HepG2 (cell line): ENCODE results near the gene AKT2. TPM values are rescaled to one million over a fixed set of nuclear protein-coding genes. Genes with fewer than 3 reads are reported as not detected.

Experiments
- CERS6 ChIP-seq: sonication (generic); formaldehyde crosslinking; IDR thresholded peaks from 2 replicates; pipeline ENCODE4 v1.5.0; 2020; ENCODE audit warnings: missing genetic modification reagents
- CSRNP2 ChIP-seq: sonication (generic); formaldehyde crosslinking; conservative IDR thresholded peaks from 2 replicates; pipeline ENCODE4 v1.8.0; 2022; ENCODE audit warnings: low read depth, missing genetic modification reagents
- GATAD2A ChIP-seq: IDR thresholded peaks from 2 replicates; pipeline ENCODE4 v1.6.1; 2016
- KMT2B ChIP-seq: IDR thresholded peaks from 2 replicates; pipeline ENCODE4 v1.6.1; 2016; ENCODE audit warnings: missing genetic modification reagents, missing compliant biosample characterization
- NCOA1 ChIP-seq: sonication (generic); formaldehyde crosslinking; IDR thresholded peaks from 2 replicates; pipeline ENCODE4 v1.9.0; 2021; ENCODE audit warnings: missing genetic modification reagents
- PCBP2 ChIP-seq: fragments of 200-400 bp; formaldehyde crosslinking; optimal IDR thresholded peaks from 2 replicates; pipeline ENCODE3; 2018; ENCODE audit warnings: low read length, low read depth; ENCODE audit not compliant: poor library complexity, severe bottlenecking
- PHF20 ChIP-seq: sonication (generic); formaldehyde crosslinking; IDR thresholded peaks from 2 replicates; pipeline ENCODE4 v1.5.0; 2020; ENCODE audit warnings: mild to moderate bottlenecking, missing genetic modification reagents
- RBAK ChIP-seq: sonication (generic); formaldehyde crosslinking; IDR thresholded peaks from 2 replicates; pipeline ENCODE4 v1.5.1; 2020; ENCODE audit warnings: mild to moderate bottlenecking, missing genetic modification reagents
- RNF2 ChIP-seq: fragments of 450-650 bp; conservative IDR thresholded peaks from 2 replicates; pipeline ENCODE4 v1.6.1; 2016; ENCODE audit warnings: low read depth
- RNF219 ChIP-seq: sonication (generic); formaldehyde crosslinking; IDR thresholded peaks from 2 replicates; pipeline ENCODE4 v1.5.0; 2020; ENCODE audit warnings: mild to moderate bottlenecking, missing genetic modification reagents
- SATB2 ChIP-seq: sonication (generic); formaldehyde crosslinking; IDR thresholded peaks from 2 replicates; pipeline ENCODE4 v1.5.0; 2020; ENCODE audit warnings: missing genetic modification reagents
- SIN3B ChIP-seq: fragments of 150-350 bp; IDR thresholded peaks from 2 replicates; pipeline ENCODE4 v1.6.1; 2014; ENCODE audit warnings: low read length
- SMAD1 ChIP-seq: sonication (generic); formaldehyde crosslinking; IDR thresholded peaks from 2 replicates; pipeline ENCODE4 v1.4.0; 2020; ENCODE audit warnings: missing genetic modification reagents, low read depth, mild to moderate bottlenecking, borderline replicate concordance
- SMARCC2 ChIP-seq: fragments of 450-650 bp; IDR thresholded peaks from 2 replicates; pipeline ENCODE4 v1.6.1; 2017; ENCODE audit warnings: antibody characterized with exemption, mild to moderate bottlenecking
- ZFAT ChIP-seq: sonication (generic); formaldehyde crosslinking; conservative IDR thresholded peaks from 2 replicates; pipeline ENCODE4 v1.8.1; 2023; ENCODE audit warnings: missing genetic modification reagents, inconsistent platforms
- ZNF256 ChIP-seq: sonication (generic); formaldehyde crosslinking; conservative IDR thresholded peaks from 2 replicates; pipeline ENCODE4 v1.4.0; 2020; ENCODE audit warnings: missing genetic modification reagents
- ZNF496 ChIP-seq: sonication (generic); formaldehyde crosslinking; IDR thresholded peaks from 2 replicates; pipeline ENCODE4 v1.8.1; 2023; ENCODE audit warnings: mild to moderate bottlenecking, moderate library complexity, missing genetic modification reagents; ENCODE audit not compliant: insufficient replicate concordance
- ZNF512B ChIP-seq: sonication (generic); formaldehyde crosslinking; IDR thresholded peaks from 2 replicates; pipeline ENCODE4 v1.5.1; 2020; ENCODE audit warnings: missing genetic modification reagents, mild to moderate bottlenecking, borderline replicate concordance
- ZNF543 ChIP-seq: sonication (generic); formaldehyde crosslinking; IDR thresholded peaks from 2 replicates; pipeline ENCODE4 v1.4.0; 2020; ENCODE audit warnings: mild to moderate bottlenecking, missing genetic modification reagents
- ZNF775 ChIP-seq: sonication (generic); formaldehyde crosslinking; IDR thresholded peaks from 2 replicates; pipeline ENCODE4 v1.4.0; 2020; ENCODE audit warnings: missing genetic modification reagents, mild to moderate bottlenecking, moderate library complexity, borderline replicate concordance
- ZSCAN5A ChIP-seq: sonication (generic); formaldehyde crosslinking; IDR thresholded peaks from 2 replicates; pipeline ENCODE4 v1.8.0; 2022; ENCODE audit warnings: mild to moderate bottlenecking, missing genetic modification reagents, borderline replicate concordance
- polyA plus RNA-seq, 8 experiments: library from polyadenylated mRNA; depleted of rRNA in 3 of 8; stranded (reverse) in 7 of 8; unstranded in 1 of 8; fragments of >200 nt; fragmentation: Illumina TruSeq in 4 of 8; extraction: Trizol in 4 of 8; gene quantifications; 2 replicates each; pipeline versions ENCODE4 v1.2.1 to v1.2.3, GENCODE V29; 2011 to 2016; ENCODE audit warnings: low read depth in 4 of 8, missing spikeins in 1 of 8, mixed read lengths in 1 of 8; ENCODE audit not compliant: insufficient read depth in 1 of 8
- total RNA-seq, 5 experiments: library from RNA; depleted of rRNA; stranded (reverse); fragments of >200 nt; fragmentation: Illumina TruSeq; extraction: Trizol; gene quantifications; 2 replicates each; pipeline ENCODE4 v1.2.3, GENCODE V29; 2016; ENCODE audit warnings: low read depth in 1 of 5

AKT2 gene
- total and polyA plus RNA-seq, 2 of the 13 experiments (the other 11 are each of a cell fraction or from before 2014, with no cell fraction given): 82.1 to 173 TPM

- TF ChIP-seq ZNF512B: no peak
- no peak for TF ChIP-seq ZNF256 (CRISPR knock-in tag)
- TF ChIP-seq CERS6: no peak
- TF ChIP-seq SATB2 (CRISPR knock-in tag): no peak
- no peak for TF ChIP-seq RNF2
- TF ChIP-seq SMAD1: no peak; the same call in 1 of the 2 replicates
- no peak for TF ChIP-seq SMARCC2
- no peak for TF ChIP-seq PCBP2
- TF ChIP-seq PHF20 (CRISPR knock-in tag): peak; percentile 84
- peak; percentile 85 for TF ChIP-seq ZNF543 (CRISPR knock-in tag)
- TF ChIP-seq RBAK (CRISPR knock-in tag): no peak
- no peak for TF ChIP-seq RNF219 (CRISPR knock-in tag)
- TF ChIP-seq ZNF496 (CRISPR knock-in tag): no peak
- no peak for TF ChIP-seq ZSCAN5A (CRISPR knock-in tag)
- 0 out of 2 replicates have a peak, but pooled peaks have one; percentile 59 for TF ChIP-seq NCOA1 (CRISPR knock-in tag)
- TF ChIP-seq ZNF775 (CRISPR knock-in tag): no peak
- peak; percentile 72; the same call in 1 of the 2 replicates for TF ChIP-seq GATAD2A
- TF ChIP-seq SIN3B: no peak
- no peak for TF ChIP-seq CSRNP2 (CRISPR knock-in tag)
- peak; percentile 71; the same call in 1 of the 2 replicates for TF ChIP-seq KMT2B (CRISPR knock-in tag)
- TF ChIP-seq ZFAT (CRISPR knock-in tag): no peak
These were observed 53.4 kb downstream of the AKT2 start (continued) for GRCh38 chr19:40231544-40232424.
